ENCODE measurements around the gene RNF145.

The RNF145 gene

GRCh38 chr5:159218595-159219023, 9.3 kb upstream of the RNF145 start:
- Histone ChIP-seq H3K4me3 (ENCODE audit: low read depth, low read length) (no peak overlapping the region), H2AFZ (ENCODE audit: low read length, unreplicated experiment) (no peak overlapping the region), H3K27me3 (ENCODE audit: insufficient read depth, low read length) (no peaks in the 10 kb centered on the region), H3K36me3 (ENCODE audit: insufficient read depth, low read length) (no peaks in the 10 kb centered on the region), H3K79me2 (ENCODE audit: control insufficient read depth, insufficient read depth, low read length, unreplicated experiment) (no peaks in the 10 kb centered on the region), H3K27ac (ENCODE audit: low read depth, low read length) (no peak overlapping the region), H3K4me1 (ENCODE audit: control insufficient read depth, insufficient read depth, low read length, unreplicated experiment) (peaks cover 5% of the 10 kb centered on the region)

GRCh38 chr5:159217236-159217635, 7.9 kb upstream of the RNF145 start:
- Histone ChIP-seq H3K27ac (ENCODE audit: low read depth, low read length) (no peak overlapping the region), H3K4me3 (ENCODE audit: low read depth, low read length) (no peak overlapping the region), H2AFZ (ENCODE audit: low read length, unreplicated experiment) (no peak overlapping the region), H3K27me3 (ENCODE audit: insufficient read depth, low read length) (no peaks in the 10 kb centered on the region), H3K36me3 (ENCODE audit: insufficient read depth, low read length) (no peaks in the 10 kb centered on the region), H3K4me1 (ENCODE audit: control insufficient read depth, insufficient read depth, low read length, unreplicated experiment) (peaks cover 5% of the 10 kb centered on the region), H3K79me2 (ENCODE audit: control insufficient read depth, insufficient read depth, low read length, unreplicated experiment) (no peaks in the 10 kb centered on the region)

GRCh38 chr5:159216454-159216853, 7.1 kb upstream of the RNF145 start:
- no peaks in the 10 kb centered on the region for H3K79me2 ChIP-seq (ENCODE audit: control insufficient read depth, insufficient read depth, low read length, unreplicated experiment)
- H3K4me1 ChIP-seq (ENCODE audit: control insufficient read depth, insufficient read depth, low read length, unreplicated experiment): peaks cover 5% of the 10 kb centered on the region
- no peaks in the 10 kb centered on the region for H3K36me3 ChIP-seq (ENCODE audit: insufficient read depth, low read length)
- H3K27me3 ChIP-seq (ENCODE audit: insufficient read depth, low read length): no peaks in the 10 kb centered on the region
- no peak overlapping the region for H3K27ac ChIP-seq (ENCODE audit: low read depth, low read length)
- no peak overlapping the region for H2AFZ ChIP-seq (ENCODE audit: low read length, unreplicated experiment)
- no peak overlapping the region for H3K4me3 ChIP-seq (ENCODE audit: low read depth, low read length)

- H3K27me3 ChIP-seq (ENCODE audit: insufficient read depth, low read length): no peaks in the 10 kb centered on the region
- H3K4me3 ChIP-seq (ENCODE audit: low read depth, low read length): no peak overlapping the region
- no peaks in the 10 kb centered on the region for H3K79me2 ChIP-seq (ENCODE audit: control insufficient read depth, insufficient read depth, low read length, unreplicated experiment)
- H3K27ac ChIP-seq (ENCODE audit: low read depth, low read length): no peak overlapping the region
- H3K36me3 ChIP-seq (ENCODE audit: insufficient read depth, low read length): no peaks in the 10 kb centered on the region
- no peak overlapping the region for H2AFZ ChIP-seq (ENCODE audit: low read length, unreplicated experiment)
- H3K4me1 ChIP-seq (ENCODE audit: control insufficient read depth, insufficient read depth, low read length, unreplicated experiment): peaks cover 5% of the 10 kb centered on the region
These were observed 6.5 kb upstream of the RNF145 start for GRCh38 chr5:159215886-159216285.

DNA sequence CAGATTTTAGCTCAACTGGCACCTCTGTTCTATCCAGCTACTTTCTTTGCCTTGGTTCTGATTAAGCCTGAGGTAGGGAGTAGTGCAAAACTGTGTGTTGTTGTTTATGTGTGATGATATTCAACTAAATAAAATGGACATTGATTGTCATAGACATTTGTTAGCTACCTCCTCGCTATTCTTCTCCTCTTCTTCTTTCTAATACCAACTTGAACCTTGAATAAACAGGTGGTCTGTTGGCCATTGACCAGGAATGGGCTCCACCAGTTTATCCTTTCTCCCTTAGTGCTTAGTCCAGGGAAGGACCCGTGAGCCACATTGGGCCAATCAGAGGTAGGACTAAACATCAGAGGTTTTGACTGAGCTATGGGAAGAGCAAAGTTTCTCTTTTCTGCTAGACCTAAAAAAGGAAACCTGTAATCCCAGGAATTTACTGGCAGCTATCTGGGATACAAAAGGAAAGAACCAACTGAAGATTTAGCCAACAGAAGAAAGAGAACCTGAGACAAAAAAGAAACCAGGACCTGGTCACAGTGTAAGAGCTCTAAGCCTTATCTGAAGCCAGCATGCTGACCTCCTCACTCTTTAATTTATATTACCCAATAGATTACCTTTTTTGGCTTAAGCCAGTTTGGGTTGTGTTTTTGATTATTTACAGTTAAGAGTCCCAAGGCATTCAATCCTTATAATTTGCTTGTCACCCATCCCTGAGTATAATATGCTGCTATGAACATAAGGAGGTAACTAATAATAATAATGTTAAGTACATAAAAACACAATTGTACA, 5.3 kb upstream of the RNF145 start:
- Histone ChIP-seq H3K27me3 (ENCODE audit: insufficient read depth, low read length) (no peaks in the 10 kb centered on the region), H2AFZ (ENCODE audit: low read length, unreplicated experiment) (no peak overlapping the region)

GRCh38 chr5:159212657-159213462, 3.5 kb upstream of the RNF145 start:
- no peak overlapping the region for H2AFZ ChIP-seq (ENCODE audit: low read length, unreplicated experiment)
- H3K4me3 ChIP-seq (ENCODE audit: low read depth, low read length): no peak overlapping the region
- no peak overlapping the region for H3K27ac ChIP-seq (ENCODE audit: low read depth, low read length)
- H3K36me3 ChIP-seq (ENCODE audit: insufficient read depth, low read length): no peaks in the 10 kb centered on the region
- peaks cover 10% of the 10 kb centered on the region for H3K4me1 ChIP-seq (ENCODE audit: control insufficient read depth, insufficient read depth, low read length, unreplicated experiment)
- H3K79me2 ChIP-seq (ENCODE audit: control insufficient read depth, insufficient read depth, low read length, unreplicated experiment): peaks cover 15% of the 10 kb centered on the region
- H3K27me3 ChIP-seq (ENCODE audit: insufficient read depth, low read length): no peaks in the 10 kb centered on the region

More for the DNA sequence above, 5.3 kb upstream of the RNF145 start:
- Histone ChIP-seq H3K4me3 (ENCODE audit: low read depth, low read length) (no peak overlapping the region), H3K79me2 (ENCODE audit: control insufficient read depth, insufficient read depth, low read length, unreplicated experiment) (no peaks in the 10 kb centered on the region), H3K4me1 (ENCODE audit: control insufficient read depth, insufficient read depth, low read length, unreplicated experiment) (peaks cover 15% of the 10 kb centered on the region), H3K27ac (ENCODE audit: low read depth, low read length) (no peak overlapping the region), H3K36me3 (ENCODE audit: insufficient read depth, low read length) (no peaks in the 10 kb centered on the region)

- peaks cover 26% of the 10 kb centered on the region for H3K79me2 ChIP-seq (ENCODE audit: control insufficient read depth, insufficient read depth, low read length, unreplicated experiment)
- H3K36me3 ChIP-seq (ENCODE audit: insufficient read depth, low read length): no peaks in the 10 kb centered on the region
- H3K27me3 ChIP-seq (ENCODE audit: insufficient read depth, low read length): no peaks in the 10 kb centered on the region
- H3K27ac ChIP-seq (ENCODE audit: low read depth, low read length): no peak overlapping the region
- H3K4me3 ChIP-seq (ENCODE audit: low read depth, low read length): no peak overlapping the region
- peaks cover 10% of the 10 kb centered on the region for H3K4me1 ChIP-seq (ENCODE audit: control insufficient read depth, insufficient read depth, low read length, unreplicated experiment)
- no peak overlapping the region for H2AFZ ChIP-seq (ENCODE audit: low read length, unreplicated experiment)
These were observed 2.4 kb upstream of the RNF145 start for GRCh38 chr5:159211729-159212174.

- Histone ChIP-seq H3K27ac (ENCODE audit: low read depth, low read length) (no peak overlapping the region), H2AFZ (ENCODE audit: low read length, unreplicated experiment) (no peak overlapping the region), H3K4me1 (ENCODE audit: control insufficient read depth, insufficient read depth, low read length, unreplicated experiment) (peaks cover 10% of the 10 kb centered on the region), H3K4me3 (ENCODE audit: low read depth, low read length) (no peak overlapping the region), H3K27me3 (ENCODE audit: insufficient read depth, low read length) (no peaks in the 10 kb centered on the region), H3K79me2 (ENCODE audit: control insufficient read depth, insufficient read depth, low read length, unreplicated experiment) (peaks cover 35% of the 10 kb centered on the region), H3K36me3 (ENCODE audit: insufficient read depth, low read length) (no peaks in the 10 kb centered on the region)
These were observed 1.5 kb upstream of the RNF145 start for GRCh38 chr5:159210846-159211245.

GRCh38 chr5:159210210-159210661, 883 bp upstream of the RNF145 start:
- peaks cover 41% of the 10 kb centered on the region for H3K79me2 ChIP-seq (ENCODE audit: control insufficient read depth, insufficient read depth, low read length, unreplicated experiment)
- H3K4me3 ChIP-seq (ENCODE audit: low read depth, low read length): peak overlapping the region; percentile 99
- peak overlapping the region; percentile 96 for H2AFZ ChIP-seq (ENCODE audit: low read length, unreplicated experiment)
- no peaks in the 10 kb centered on the region for H3K36me3 ChIP-seq (ENCODE audit: insufficient read depth, low read length)
- H3K27ac ChIP-seq (ENCODE audit: low read depth, low read length): no peak overlapping the region
- peaks cover 14% of the 10 kb centered on the region for H3K4me1 ChIP-seq (ENCODE audit: control insufficient read depth, insufficient read depth, low read length, unreplicated experiment)
- H3K27me3 ChIP-seq (ENCODE audit: insufficient read depth, low read length): no peaks in the 10 kb centered on the region

DNA sequence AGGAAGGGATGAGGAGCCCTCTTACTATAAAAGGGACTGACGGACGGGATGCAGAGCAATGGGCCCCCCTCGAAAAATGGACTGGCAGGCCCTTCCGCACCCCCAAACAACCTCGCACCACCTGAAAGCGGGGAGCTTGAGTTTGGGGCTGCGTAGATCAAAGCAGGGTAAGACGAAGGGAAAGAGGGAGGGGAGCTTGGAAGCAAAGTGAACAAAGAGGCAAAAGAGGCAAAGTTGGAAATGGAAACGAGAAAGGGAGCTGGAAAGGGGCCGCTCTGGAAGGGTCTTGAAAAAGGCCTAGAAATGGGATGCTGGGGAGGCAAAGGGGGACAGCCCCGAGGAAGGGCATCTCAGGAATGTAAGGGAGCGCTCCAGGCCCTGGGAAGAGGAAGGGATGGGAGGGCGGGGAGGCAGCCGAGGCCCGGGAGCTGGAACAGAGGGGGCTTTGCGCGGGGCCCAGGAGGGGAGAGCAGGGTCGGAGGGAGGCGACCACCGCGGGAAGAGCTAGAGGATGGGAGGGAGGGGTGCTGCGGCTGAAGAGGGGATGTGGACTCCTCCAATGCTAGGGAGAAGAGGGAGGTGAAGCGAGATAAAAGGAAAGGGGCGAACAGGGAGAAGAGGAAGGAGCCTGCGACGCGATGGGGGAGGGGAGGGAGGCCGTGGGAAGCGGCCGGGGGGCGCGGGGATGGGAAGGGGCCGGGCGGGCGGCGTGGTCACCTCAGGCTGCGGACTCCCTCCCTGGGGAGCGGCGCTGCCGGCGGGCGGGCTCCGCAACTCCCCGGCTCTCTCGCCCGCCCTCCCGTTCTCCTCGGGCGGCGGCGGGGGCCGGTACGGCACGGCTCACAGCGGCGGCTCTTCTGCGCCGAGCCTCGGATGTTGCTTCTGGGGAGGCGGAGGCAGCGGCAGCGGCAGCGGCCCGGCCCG, 577 bp downstream of the RNF145 start:
- Histone ChIP-seq H3K4me3 (ENCODE audit: low read depth, low read length) (peak overlapping the region; percentile 99), H3K4me1 (ENCODE audit: control insufficient read depth, insufficient read depth, low read length, unreplicated experiment) (peaks cover 27% of the 10 kb centered on the region), H3K36me3 (ENCODE audit: insufficient read depth, low read length) (no peaks in the 10 kb centered on the region), H3K27me3 (ENCODE audit: insufficient read depth, low read length) (no peaks in the 10 kb centered on the region), H3K27ac (ENCODE audit: low read depth, low read length) (peak overlapping the region; percentile 87), H3K79me2 (ENCODE audit: control insufficient read depth, insufficient read depth, low read length, unreplicated experiment) (peaks cover 55% of the 10 kb centered on the region), H2AFZ (ENCODE audit: low read length, unreplicated experiment) (peak overlapping the region; percentile 77)

All from ACC112 (cell line).